GM18498 (cell line): ENCODE results near the gene UBA52.
"Not testable (repeated sequence)": the region's sequence is repeated elsewhere in the genome, so short reads cannot be mapped to it uniquely, and the experiment has no call there.

Experiments
- ATAC-seq: cut with Tn5 transposase; IDR thresholded peaks from one replicate; pipeline ENCODE4 v1.9.1; 2021; ENCODE audit warnings: mild to moderate bottlenecking, moderate library complexity; ENCODE audit not compliant: unreplicated experiment

UBA52 gene

GRCh38 chr19:18571564-18572344, at the start of gene UBA52:
UBA52 (plus strand) TSS chr19:18571857; CDS start chr19:18573301, 1,444 bp downstream.
- peak; percentile 93 for ATAC-seq

- ATAC-seq, result peak; percentile 87
These were observed 49.4 kb upstream of the UBA52 start for GRCh38 chr19:18522124-18522861.

- ATAC-seq, result not testable (repeated sequence)
These were observed 48.7 kb upstream of the UBA52 start for GRCh38 chr19:18522862-18523440.

DNA sequence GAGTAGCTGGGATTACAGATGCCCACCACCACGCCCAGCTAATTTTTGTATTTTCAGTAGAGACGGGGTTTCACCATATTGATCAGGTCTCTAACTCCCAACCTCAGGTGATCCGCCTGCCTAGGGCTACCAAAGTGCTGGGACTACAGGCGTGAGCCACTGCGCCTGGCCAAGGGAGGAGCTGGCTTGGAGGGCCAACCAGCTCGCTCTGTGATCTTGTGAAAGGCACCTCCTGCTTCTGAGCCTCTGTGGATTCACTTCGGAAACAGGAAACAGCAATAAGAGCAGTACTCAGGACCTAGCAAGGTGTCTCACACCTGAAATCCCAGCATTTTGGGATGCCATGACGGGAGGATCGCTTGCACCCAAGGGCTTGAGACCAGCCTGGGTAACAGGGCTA, 47.8 kb upstream of the UBA52 start:
- ATAC-seq, result no peak

- ATAC-seq, result no peak
These were observed 45.3 kb upstream of the UBA52 start for GRCh38 chr19:18526316-18526715.

GRCh38 chr19:18529782-18530181, 41.9 kb upstream of the UBA52 start:
- ATAC-seq, result no peak

GRCh38 chr19:18531485-18531884, 40.2 kb upstream of the UBA52 start:
- ATAC-seq, result no peak

DNA sequence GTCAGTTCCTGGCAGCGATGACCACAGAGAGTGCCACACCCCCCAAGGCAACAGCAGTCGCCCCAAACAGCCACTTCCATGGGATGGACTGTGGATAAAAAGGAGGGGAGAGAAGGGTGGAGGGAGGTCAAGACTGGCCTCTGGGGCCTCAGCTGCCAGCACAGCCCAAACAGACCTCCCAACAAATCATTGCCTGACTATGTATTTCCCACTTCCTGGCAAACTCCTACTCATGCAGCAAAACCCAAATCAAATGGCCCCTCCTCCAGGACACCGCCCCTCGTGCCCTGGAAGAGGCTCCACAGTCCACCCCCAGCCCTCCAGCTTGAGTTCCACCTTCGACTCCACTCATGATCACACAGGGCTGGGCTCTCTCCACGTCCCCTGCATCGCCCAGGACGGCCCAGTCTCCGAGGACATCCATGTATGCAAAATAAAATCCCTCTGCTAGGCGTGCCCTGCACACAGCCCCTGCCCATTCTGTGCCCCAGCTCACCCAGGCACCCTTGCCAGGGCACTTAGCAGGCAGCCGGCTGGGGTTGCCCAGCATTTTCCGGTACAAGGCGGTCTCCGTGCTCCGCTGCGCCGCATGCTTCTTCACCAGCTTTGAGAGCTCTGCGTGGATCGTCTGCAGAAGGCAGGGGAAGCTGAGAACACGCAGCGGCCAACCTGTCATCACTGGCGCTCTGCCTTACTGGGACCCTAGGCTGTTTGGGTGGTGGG, 39.3 kb upstream of the UBA52 start:
- ATAC-seq, result no peak

- ATAC-seq, result no peak
These were observed 38.6 kb upstream of the UBA52 start for GRCh38 chr19:18533058-18533457.

DNA sequence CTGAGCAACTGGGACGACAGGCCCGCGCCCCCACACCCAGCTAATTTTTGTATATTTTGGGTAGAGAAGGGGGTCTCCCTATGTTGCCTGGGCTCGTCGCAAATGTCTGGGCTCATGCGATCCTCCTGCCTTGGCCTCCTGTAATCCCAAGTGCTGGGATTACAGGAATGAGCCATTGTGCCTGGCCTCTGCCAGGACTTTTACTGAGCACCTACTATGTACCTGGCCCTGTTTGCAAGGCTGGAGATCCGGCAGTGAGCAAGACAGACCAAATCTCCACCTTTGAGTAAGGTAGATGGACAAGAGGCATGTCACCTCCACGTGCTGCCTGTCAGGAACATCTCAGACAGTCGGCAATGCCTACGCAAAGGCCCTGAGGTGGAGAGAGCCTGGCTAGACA, 35.2 kb upstream of the UBA52 start:
- ATAC-seq, result no peak

- no peak for ATAC-seq
These were observed 34.2 kb upstream of the UBA52 start for GRCh38 chr19:18537431-18537830.

DNA sequence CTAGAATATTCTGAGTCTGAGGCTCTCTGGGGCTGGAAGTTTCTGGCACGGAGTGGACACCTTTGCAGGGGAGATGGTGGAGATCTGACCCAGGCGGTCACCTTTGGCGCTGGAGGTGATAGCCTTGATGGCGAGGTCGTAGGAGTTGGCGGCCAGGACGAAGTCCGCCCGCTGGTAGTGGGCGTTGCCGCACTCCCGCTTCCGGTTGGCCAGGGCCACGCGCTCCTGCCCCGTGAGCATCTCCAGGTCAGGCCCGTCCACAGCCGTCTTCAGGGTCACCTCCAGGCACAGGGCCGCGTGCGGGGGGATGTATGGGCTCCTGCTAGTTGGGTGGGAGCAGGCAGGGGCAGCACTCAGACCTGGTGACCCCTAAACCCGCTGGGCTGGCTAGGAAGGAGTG, 33.5 kb upstream of the UBA52 start:
- no peak for ATAC-seq

- ATAC-seq, result no peak
These were observed 32.3 kb upstream of the UBA52 start for GRCh38 chr19:18539372-18539771.

- ATAC-seq, result not testable (repeated sequence)
These were observed 31.5 kb upstream of the UBA52 start for GRCh38 chr19:18540200-18540599.

DNA sequence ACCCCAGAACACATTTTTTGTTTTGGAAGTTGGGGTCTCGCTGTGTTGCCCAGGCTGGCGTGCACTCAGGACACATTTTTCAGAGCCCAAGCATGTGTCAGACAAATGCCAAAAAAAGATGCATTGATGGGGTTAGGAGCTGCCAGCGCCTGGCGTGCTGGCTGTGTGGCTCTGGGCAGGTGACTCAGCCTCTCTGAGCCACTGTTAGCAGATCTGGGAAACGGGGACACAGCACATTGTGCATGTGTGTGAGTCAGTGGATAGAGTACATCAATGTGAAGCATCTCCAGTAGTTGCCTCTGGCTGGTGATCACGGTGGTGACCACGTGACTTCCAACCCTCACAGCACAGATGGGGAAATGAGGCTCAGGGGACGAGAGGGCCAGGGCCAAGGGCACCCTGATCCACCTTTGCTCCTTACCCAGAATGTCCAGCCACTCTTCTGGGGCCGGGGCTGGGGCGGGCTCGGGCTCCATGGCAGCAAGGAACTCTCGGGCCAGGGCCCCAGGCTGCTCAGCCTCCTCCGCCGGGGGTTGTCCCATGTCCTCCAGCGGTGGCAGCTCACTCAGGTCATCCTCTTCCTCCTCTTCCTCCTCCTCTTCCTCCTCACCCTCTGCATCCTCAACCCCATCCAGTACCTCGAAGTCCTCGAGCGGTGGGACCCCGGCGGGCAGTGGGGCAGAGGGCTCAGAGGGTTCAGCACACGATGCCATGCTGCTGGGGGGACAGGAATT, 30.2 kb upstream of the UBA52 start:
- no peak for ATAC-seq

GRCh38 chr19:18541992-18542940, 29.4 kb upstream of the UBA52 start:
- ATAC-seq, result no peak

DNA sequence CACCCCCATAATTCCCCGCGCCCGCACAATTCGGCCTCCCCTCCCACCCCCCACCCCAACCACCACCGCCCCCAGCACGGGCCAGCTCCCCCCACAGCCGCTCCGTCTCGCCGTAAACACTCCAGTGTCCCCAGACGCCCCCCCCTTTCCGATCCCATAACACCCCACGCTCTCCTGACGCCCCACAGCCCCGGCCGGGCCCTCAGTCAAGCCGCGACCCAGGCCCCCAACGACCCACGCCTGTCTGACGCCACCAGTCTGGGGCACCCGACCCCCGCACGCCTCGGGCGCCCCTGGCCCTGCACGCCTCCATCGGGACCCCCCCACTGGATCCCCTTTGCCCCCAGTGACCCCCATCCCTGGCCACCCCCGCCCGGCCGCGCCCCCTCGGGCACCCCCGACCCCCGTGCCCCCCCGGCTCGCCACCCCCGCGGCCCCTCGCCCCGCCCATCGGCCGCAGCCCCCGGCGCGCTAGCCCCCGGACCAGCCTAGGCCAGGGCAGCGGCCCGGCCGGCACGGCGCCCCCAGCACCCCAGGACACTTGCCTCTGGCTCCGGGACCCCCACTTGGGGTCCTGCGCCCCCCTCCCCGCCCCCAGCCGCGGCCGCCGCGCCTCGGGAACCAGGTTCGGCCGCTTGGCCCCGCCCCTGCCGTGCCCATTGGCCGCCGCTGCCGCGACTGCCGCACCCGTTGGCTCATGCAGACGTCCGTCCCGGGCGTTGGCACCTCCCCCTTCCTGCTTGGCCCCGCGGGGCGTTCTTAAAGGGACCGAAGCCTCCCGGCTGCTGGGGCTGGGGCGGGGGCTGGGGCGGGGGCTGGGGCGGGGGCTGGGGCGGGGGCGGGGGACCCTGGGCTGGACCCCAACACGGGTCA, 28.5 kb upstream of the UBA52 start, which contains the start of gene FKBP8:
TSS of gene FKBP8 (minus strand) at position 633 of the 873 bp plus-strand sequence. CDS start 1,603 bp downstream, outside the sequence.
- ATAC-seq, result peak; percentile 94

DNA sequence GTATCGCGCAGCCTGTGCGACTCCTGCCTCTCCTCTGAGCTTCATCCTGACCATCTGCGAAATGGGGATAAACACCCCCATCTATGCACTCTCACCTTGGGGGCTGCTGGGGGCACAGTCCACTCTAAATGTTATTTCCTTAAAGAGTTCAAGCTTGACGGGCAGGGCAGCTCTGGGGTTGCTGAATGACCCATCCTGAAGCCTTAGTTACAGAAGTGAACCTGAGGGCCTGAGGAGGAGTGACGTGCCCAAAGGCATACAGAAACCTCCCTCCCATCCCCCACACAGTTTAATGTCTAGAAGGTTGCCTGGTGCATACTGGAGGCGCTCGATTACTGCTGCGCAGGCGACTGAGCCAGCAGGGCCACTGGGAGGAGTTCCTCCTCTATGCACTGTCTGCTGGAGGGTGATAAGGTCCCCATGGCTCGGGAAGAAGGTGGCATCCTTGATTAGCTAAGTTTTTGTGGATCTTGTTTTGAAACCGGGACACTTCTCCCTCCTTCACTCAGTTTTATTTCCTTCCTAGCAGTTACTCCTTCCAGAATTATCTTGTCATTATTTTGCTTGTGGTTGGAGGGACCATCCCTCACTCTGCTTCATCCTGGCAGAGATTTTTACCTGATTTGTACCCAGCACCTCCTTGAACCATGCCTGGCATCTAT, 27.7 kb upstream of the UBA52 start:
- ATAC-seq, result peak; percentile 46
